Measurements from ENCODE around the gene RFTN2. TPM values are rescaled to one million over a fixed set of nuclear protein-coding genes. Genes with fewer than 3 reads are reported as not detected.

The RFTN2 gene
- total and polyA plus RNA-seq, 9 of the 15 experiments (the other 6 are each of a cell fraction or from before 2014, with no cell fraction given) = 0.01 to 0.11 (median 0.04) TPM; not detected in 6

- Histone ChIP-seq H3K27ac (ENCODE audit: extremely low read depth, low read depth, low read length) (no peak overlapping the region), H2AFZ (ENCODE audit: low read depth, low read length) (peak overlapping the region; percentile 62; the same call in 1 of the 2 replicates), H3K9me3 (replicated peaks; ENCODE audit: control insufficient read depth, insufficient read depth, low read depth, low read length) (no peaks in the 10 kb centered on the region), H3K27me3 (ENCODE audit: control insufficient read depth in 2 of 2, insufficient read depth in 2 of 2, low read length in 2 of 2) (no peaks in the 10 kb centered on the region; a peak in 1 of 5 replicates), H3K4me1 (replicated peaks in 1 of 2; ENCODE audit: control insufficient read depth in 2 of 2, insufficient read depth in 2 of 2, low read length in 2 of 2) (peaks cover 0 to 5% of the 10 kb centered on the region in 2 experiments; a peak in 1 of 5 replicates), H3K79me2 (ENCODE audit: control insufficient read depth, insufficient read depth, low read length) (no peaks in the 10 kb centered on the region), H3K36me3 (ENCODE audit: control insufficient read depth, insufficient read depth, low read length) (no peaks in the 10 kb centered on the region), H3K9me1 (ENCODE audit: control insufficient read depth, insufficient read depth, low read length) (no peaks in the 10 kb centered on the region), H3K4me2 (ENCODE audit: insufficient read depth, low read length) (no peak overlapping the region), H3K9ac (ENCODE audit: insufficient read depth in 1 of 2, low read depth in 2 of 2, low read length in 2 of 2) (no peak overlapping the region), H3K4me3 (no peak overlapping the region), H4K20me1 (replicated peaks; ENCODE audit: control insufficient read depth, insufficient read depth, low read length) (no peaks in the 10 kb centered on the region)
- 8% methylated on average over 5 of the region's 5 CpGs for WGBS (ENCODE audit: insufficient coverage, low coverage, missing lambda C conversion rate)
- in situ Hi-C loops (cut with MboI) = no loop called here
- CTCF ChIA-PET (ENCODE audit: low intra/inter-chr PET ratio) = no interaction called here
- ATAC-seq (no peak), FAIRE-seq (no peak), DNase-seq (ENCODE audit: extremely low read depth in 1 of 4, low spot score in 3 of 4) (no peak)
- no TSS peak for BruUV-seq (replicated peaks)
- intact Hi-C loops (cut with micrococcal nuclease) = no loop called here
- TF ChIP-seq ZNF785 (CRISPR knock-in tag; IDR thresholded peaks at IDR 0.05) (no peak), CBX1 (IDR thresholded peaks at IDR 0.05; ENCODE audit: low read depth) (no peak), C11orf30 (IDR thresholded peaks at IDR 0.05; ENCODE audit: low read depth) (no peak), PYGO2 (tag; IDR thresholded peaks at IDR 0.05) (no peak), TARDBP (IDR thresholded peaks at IDR 0.05) (no peak), MEF2D (tag; conservative IDR thresholded peaks at IDR 0.05; ENCODE audit: low read depth) (no peak), RFX1 (IDR thresholded peaks at IDR 0.05) (no peak), ZNF146 (CRISPR knock-in tag; IDR thresholded peaks at IDR 0.05; ENCODE audit: unreplicated experiment) (no peak), CEBPB (tag; IDR thresholded peaks at IDR 0.05) (no peak), TSC22D4 (tag; IDR thresholded peaks at IDR 0.05) (no peak), EGR1 (conservative IDR thresholded peaks at IDR 0.05) (no peak), SMARCC2 (IDR thresholded peaks at IDR 0.05; ENCODE audit: low read depth) (no peak), ZNF311 (CRISPR knock-in tag; IDR thresholded peaks at IDR 0.05) (no peak), ZNF384 (IDR thresholded peaks at IDR 0.05; ENCODE audit: low read depth, low read length) (no peak), MTF1 (CRISPR knock-in tag; IDR thresholded peaks at IDR 0.05; ENCODE audit: borderline replicate concordance) (no peak), ELF4 (CRISPR knock-in tag; IDR thresholded peaks at IDR 0.05) (no peak), ZFP1 (CRISPR knock-in tag; IDR thresholded peaks at IDR 0.05) (no peak), RHOXF2B (CRISPR knock-in tag; conservative IDR thresholded peaks at IDR 0.05) (no peak)
- POLR2A ChIA-PET = interaction anchor here (0.5 kb wide), 1 partner anchor 169 kb away, joined by 3 read pairs; no protein-coding TSS in a partner anchor
Observed at GRCh38 chr2:197600306-197600705, 75.1 kb downstream of the RFTN2 start.

Measured in K562 (cell line).